ENCODE results near the gene BACH1. TPM values are rescaled to one million over a fixed set of nuclear protein-coding genes. Genes with fewer than 3 reads are reported as not detected.

BACH1 gene
- total and polyA plus RNA-seq, 10 donors, result 6.7 to 131 (median 89.5) TPM

- no peak for DNase-seq
- Histone ChIP-seq H3K4me3 (no peak overlapping the region), H3K9me3 (no peaks in the 10 kb centered on the region), H3K36me3 (peaks cover 0 to 99% (median 47%) of the 10 kb centered on the region in 6 donors), H3K27me3 (replicated peaks in 1 of 7) (no peaks in the 10 kb centered on the region), H3K27ac (no peak overlapping the region), H3K4me1 (peaks cover 0 to 44% (median 4%) of the 10 kb centered on the region in 6 donors)
- TF ChIP-seq CTCF (IDR thresholded peaks at IDR 0.05 in 8 of 11, conservative IDR thresholded peaks at IDR 0.05 in 3 of 11) (no peak), POLR2AphosphoS5 (IDR thresholded peaks at IDR 0.05) (peak in 1 of 3 donors; percentile 11)
- WGBS, 5 donors, result 86 to 96% (median 94%) methylated on average over 10 of the region's 10 CpGs
- intact Hi-C loops (cut with DNase I; ENCODE audit: low total_unique reads), result no loop called here
Measured at GRCh38 chr21:29326914-29327554, 28.3 kb downstream of the BACH1 start.

GRCh38 chr21:29329406-29329805 is 30.7 kb downstream of the BACH1 start:
- Histone ChIP-seq H3K36me3 (peaks cover 0 to 94% (median 40%) of the 10 kb centered on the region in 6 donors), H3K27me3 (replicated peaks in 1 of 7) (no peaks in the 10 kb centered on the region), H3K9me3 (no peaks in the 10 kb centered on the region), H3K27ac (peak overlapping the region in 1 of 8 donors; percentile 1), H3K4me3 (no peak overlapping the region), H3K4me1 (peaks cover 0 to 38% (median 0%) of the 10 kb centered on the region in 6 donors)
- TF ChIP-seq POLR2AphosphoS5 (IDR thresholded peaks at IDR 0.05) (no peak), POLR2A (IDR thresholded peaks at IDR 0.05) (no peak), CTCF (IDR thresholded peaks at IDR 0.05 in 8 of 11, conservative IDR thresholded peaks at IDR 0.05 in 3 of 11) (no peak)
- WGBS, 5 donors, result 81 to 85% (median 82%) methylated on average over 5 of the region's 5 CpGs
- DNase-seq, result no peak
- intact Hi-C loops (cut with DNase I; ENCODE audit: low total_unique reads), result no loop called here

- no peaks in the 10 kb centered on the region for H3K9me3 ChIP-seq
- intact Hi-C loops (cut with DNase I; ENCODE audit: low total_unique reads), result no loop called here
- DNase-seq, result no peak
- H3K36me3 ChIP-seq, result peaks cover 0 to 93% (median 41%) of the 10 kb centered on the region in 6 donors
- TF ChIP-seq POLR2A (IDR thresholded peaks at IDR 0.05) (no peak), POLR2AphosphoS5 (IDR thresholded peaks at IDR 0.05) (no peak), CTCF (IDR thresholded peaks at IDR 0.05 in 8 of 11, conservative IDR thresholded peaks at IDR 0.05 in 3 of 11) (no peak)
- 77 to 88% (median 85%) methylated on average over 1 of the region's 1 CpG for WGBS, 5 donors
- peaks cover 0 to 41% (median 2%) of the 10 kb centered on the region in 6 donors for H3K4me1 ChIP-seq
- H3K27me3 ChIP-seq (replicated peaks in 1 of 7), result no peaks in the 10 kb centered on the region
- H3K27ac ChIP-seq, result peak overlapping the region in 1 of 8 donors; percentile 10
- no peak overlapping the region for H3K4me3 ChIP-seq
Measured at GRCh38 chr21:29330797-29331196, 32.1 kb downstream of the BACH1 start.

- Histone ChIP-seq H3K4me3 (no peak overlapping the region), H3K27ac (no peak overlapping the region), H3K36me3 (peaks cover 0 to 93% (median 29%) of the 10 kb centered on the region in 6 donors), H3K9me3 (no peaks in the 10 kb centered on the region), H3K27me3 (replicated peaks in 1 of 7) (no peaks in the 10 kb centered on the region), H3K4me1 (peaks cover 0 to 44% (median 2%) of the 10 kb centered on the region in 6 donors)
- TF ChIP-seq POLR2AphosphoS5 (IDR thresholded peaks at IDR 0.05), result no peak
- no peak for TF ChIP-seq CTCF (IDR thresholded peaks at IDR 0.05 in 8 of 11, conservative IDR thresholded peaks at IDR 0.05 in 3 of 11)
- TF ChIP-seq POLR2A (IDR thresholded peaks at IDR 0.05), result no peak
- intact Hi-C loops (cut with DNase I; ENCODE audit: low total_unique reads), result no loop called here
- no peak for DNase-seq
- 92 to 97% (median 94%) methylated on average over 10 of the region's 10 CpGs for WGBS, 5 donors
Measured at GRCh38 chr21:29332461-29333362, 34.0 kb downstream of the BACH1 start.
